ENCODE results near the gene MRPS21.

- TF ChIP-seq CTCF (conservative IDR thresholded peaks at IDR 0.05) (no peak), EZH2 (IDR thresholded peaks at IDR 0.05; ENCODE audit: low read depth) (no peak)
Observed at GRCh38 chr1:150271291-150271959, 22.2 kb upstream of the MRPS21 start.
